ENCODE results near the gene GPRC5B. TPM values are rescaled to one million over a fixed set of nuclear protein-coding genes. Genes with fewer than 3 reads are reported as not detected.

GPRC5B gene
- total and polyA plus RNA-seq, 2 donors (not counting 3 experiments of a cell fraction or from before 2014, with no cell fraction given): 42.3 TPM

GRCh38 chr16:19933740-19934139 lies 49.1 kb upstream of the GPRC5B start:
- Histone ChIP-seq H3K27me3 (ENCODE audit: control insufficient read depth in 2 of 2, insufficient read depth in 2 of 2, low read length in 2 of 2) (no peaks in the 10 kb centered on the region), H2AFZ (ENCODE audit: low read depth, low read length) (no peak overlapping the region), H3K4me3 (replicated peaks in 1 of 3; ENCODE audit: insufficient read depth in 1 of 3, low read depth in 1 of 3, low read length in 3 of 3) (no peak overlapping the region), H3K27ac (ENCODE audit: insufficient read depth, low read depth, low read length) (no peak overlapping the region), H3K36me3 (ENCODE audit: control insufficient read depth in 2 of 2, extremely low read depth in 1 of 2, insufficient read depth in 2 of 2, low read length in 2 of 2) (no peaks in the 10 kb centered on the region), H3K9ac (replicated peaks; ENCODE audit: extremely low read depth, insufficient read depth, low read length) (no peak overlapping the region), H3K4me2 (ENCODE audit: insufficient read depth, low read length) (no peak overlapping the region), H3K9me1 (replicated peaks; ENCODE audit: control insufficient read depth, extremely low read depth, insufficient read depth, low read length) (no peaks in the 10 kb centered on the region), H3K9me3 (replicated peaks; ENCODE audit: control insufficient read depth, insufficient read depth, low read length) (no peaks in the 10 kb centered on the region), H3K79me2 (ENCODE audit: control insufficient read depth, insufficient read depth, low read length) (no peaks in the 10 kb centered on the region), H4K20me1 (replicated peaks; ENCODE audit: control insufficient read depth, extremely low read depth, insufficient read depth, low read length) (no peaks in the 10 kb centered on the region), H3K4me1 (ENCODE audit: control insufficient read depth, extremely low read depth, insufficient read depth, low read length) (no peaks in the 10 kb centered on the region)
- intact Hi-C loops (cut with micrococcal nuclease): loop anchor here (1.0 kb wide), 1 partner anchor 24 kb away; no protein-coding TSS in a partner anchor
- FAIRE-seq: no peak
- no TSS peak for BruUV-seq (replicated peaks)
- no peak for DNase-seq (ENCODE audit: low read depth, low spot score)
- no peak for TF ChIP-seq FOS (IDR thresholded peaks at IDR 0.05; ENCODE audit: borderline replicate concordance, insufficient read depth, low read length)
- no peak for TF ChIP-seq POLR2A (IDR thresholded peaks at IDR 0.05; ENCODE audit: low read depth, low read length)
- no peak for TF ChIP-seq EZH2 (IDR thresholded peaks at IDR 0.05; ENCODE audit: borderline replicate concordance, low read depth, low read length, severe bottlenecking)
- no peak for TF ChIP-seq MYC (IDR thresholded peaks at IDR 0.05; ENCODE audit: low read depth, low read length)
- TF ChIP-seq CTCF (IDR thresholded peaks at IDR 0.05; ENCODE audit: extremely low read depth in 1 of 2, insufficient read depth in 1 of 2, low read depth in 1 of 2, low read length in 2 of 2): no peak
- no peak for TF ChIP-seq MAX (IDR thresholded peaks at IDR 0.05; ENCODE audit: insufficient read depth, insufficient read length)
- TF ChIP-seq GATA2 (IDR thresholded peaks at IDR 0.05; ENCODE audit: insufficient read depth, insufficient read length, low read depth, low read length): no peak
- TF ChIP-seq JUN (IDR thresholded peaks at IDR 0.05; ENCODE audit: borderline replicate concordance, insufficient read depth, insufficient read length, low read depth): no peak
- CTCF ChIA-PET: no interaction called here
- POLR2A ChIA-PET: no interaction called here
- dilution Hi-C loops (cut with MboI; ENCODE audit: extremely low pct_ligation_motif_present, low sequenced_read_pairs): no loop called here

All from endothelial cell of umbilical vein (primary cell).